Mesothelial cell of epicardium (in vitro differentiated cells): ENCODE data around the gene CSN2. TPM values are rescaled to one million over a fixed set of nuclear protein-coding genes. Genes with fewer than 3 reads are reported as not detected.

Source experiments
- DNase-seq, 2 experiments: peaks; one replicate each; pipeline ENCODE4 v3.0.0; 2021; ENCODE audit warnings: low spot score in 2 of 2; ENCODE audit not compliant: unreplicated experiment in 2 of 2
- H3K27ac Mint-ChIP-seq: 2 replicates; pipeline ENCODE4 v1.8.0; 2021; ENCODE audit warnings: mixed read lengths
- H3K27me3 Mint-ChIP-seq: 2 replicates; pipeline ENCODE4 v1.8.0; 2021; ENCODE audit warnings: low read depth, mixed read lengths
- H3K36me3 Mint-ChIP-seq: 2 replicates; pipeline ENCODE4 v1.8.0; 2021; ENCODE audit warnings: mixed read lengths
- H3K4me1 Mint-ChIP-seq: 2 replicates; pipeline ENCODE4 v1.8.0; 2021; ENCODE audit warnings: mixed read lengths
- H3K4me3 Mint-ChIP-seq: 2 replicates; pipeline ENCODE4 v1.8.0; 2021; ENCODE audit warnings: mild to moderate bottlenecking, moderate library complexity, mixed read lengths
- H3K9me3 Mint-ChIP-seq: 2 replicates; pipeline ENCODE4 v1.8.0; 2021; ENCODE audit warnings: mixed read lengths
- total RNA-seq: library from RNA; stranded (reverse); gene quantifications from 3 replicates; pipeline ENCODE4 v1.2.1, GENCODE V29; 2021
- TF ChIP-seq, protein P1 (sequence below): fragments of 200-600 bp; sonication (generic); IDR thresholded peaks from one replicate; pipeline ENCODE4 v1.5.0; 2021; ENCODE audit warnings: antibody characterized with exemption; ENCODE audit not compliant: unreplicated experiment

CSN2 gene
- total RNA-seq, 1 donor from 2014 or later = not detected

DNA sequence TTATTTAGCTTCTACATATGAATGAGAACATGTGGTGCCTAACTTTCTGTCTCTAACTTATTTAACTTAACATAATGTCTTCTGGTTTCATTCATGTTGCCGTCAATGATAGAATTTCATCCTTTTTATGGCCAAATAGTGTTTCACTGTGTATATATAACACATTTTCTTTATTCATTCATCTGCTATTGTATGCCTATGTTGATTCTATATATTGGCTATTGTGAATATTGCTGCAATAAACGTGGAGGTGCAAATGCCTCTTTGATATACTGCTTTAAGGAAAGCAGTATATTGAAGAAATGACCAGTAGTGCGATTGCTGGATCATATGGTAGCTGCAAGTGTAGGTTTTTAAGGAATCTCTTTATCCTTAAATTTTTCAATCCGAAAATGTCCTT is 44.7 kb downstream of the CSN2 start:
- DNase-seq = no peak
- H3K4me3 Mint-ChIP-seq = no peak overlapping the region
- no peak overlapping the region for H3K27ac Mint-ChIP-seq
- TF ChIP-seq, protein P1, sequence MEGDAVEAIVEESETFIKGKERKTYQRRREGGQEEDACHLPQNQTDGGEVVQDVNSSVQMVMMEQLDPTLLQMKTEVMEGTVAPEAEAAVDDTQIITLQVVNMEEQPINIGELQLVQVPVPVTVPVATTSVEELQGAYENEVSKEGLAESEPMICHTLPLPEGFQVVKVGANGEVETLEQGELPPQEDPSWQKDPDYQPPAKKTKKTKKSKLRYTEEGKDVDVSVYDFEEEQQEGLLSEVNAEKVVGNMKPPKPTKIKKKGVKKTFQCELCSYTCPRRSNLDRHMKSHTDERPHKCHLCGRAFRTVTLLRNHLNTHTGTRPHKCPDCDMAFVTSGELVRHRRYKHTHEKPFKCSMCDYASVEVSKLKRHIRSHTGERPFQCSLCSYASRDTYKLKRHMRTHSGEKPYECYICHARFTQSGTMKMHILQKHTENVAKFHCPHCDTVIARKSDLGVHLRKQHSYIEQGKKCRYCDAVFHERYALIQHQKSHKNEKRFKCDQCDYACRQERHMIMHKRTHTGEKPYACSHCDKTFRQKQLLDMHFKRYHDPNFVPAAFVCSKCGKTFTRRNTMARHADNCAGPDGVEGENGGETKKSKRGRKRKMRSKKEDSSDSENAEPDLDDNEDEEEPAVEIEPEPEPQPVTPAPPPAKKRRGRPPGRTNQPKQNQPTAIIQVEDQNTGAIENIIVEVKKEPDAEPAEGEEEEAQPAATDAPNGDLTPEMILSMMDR = no peak
- no peaks in the 10 kb centered on the region for H3K4me1 Mint-ChIP-seq
- H3K36me3 Mint-ChIP-seq = no peaks in the 10 kb centered on the region
- no peaks in the 10 kb centered on the region for H3K9me3 Mint-ChIP-seq
- peaks cover 2% of the 10 kb centered on the region for H3K27me3 Mint-ChIP-seq

DNA sequence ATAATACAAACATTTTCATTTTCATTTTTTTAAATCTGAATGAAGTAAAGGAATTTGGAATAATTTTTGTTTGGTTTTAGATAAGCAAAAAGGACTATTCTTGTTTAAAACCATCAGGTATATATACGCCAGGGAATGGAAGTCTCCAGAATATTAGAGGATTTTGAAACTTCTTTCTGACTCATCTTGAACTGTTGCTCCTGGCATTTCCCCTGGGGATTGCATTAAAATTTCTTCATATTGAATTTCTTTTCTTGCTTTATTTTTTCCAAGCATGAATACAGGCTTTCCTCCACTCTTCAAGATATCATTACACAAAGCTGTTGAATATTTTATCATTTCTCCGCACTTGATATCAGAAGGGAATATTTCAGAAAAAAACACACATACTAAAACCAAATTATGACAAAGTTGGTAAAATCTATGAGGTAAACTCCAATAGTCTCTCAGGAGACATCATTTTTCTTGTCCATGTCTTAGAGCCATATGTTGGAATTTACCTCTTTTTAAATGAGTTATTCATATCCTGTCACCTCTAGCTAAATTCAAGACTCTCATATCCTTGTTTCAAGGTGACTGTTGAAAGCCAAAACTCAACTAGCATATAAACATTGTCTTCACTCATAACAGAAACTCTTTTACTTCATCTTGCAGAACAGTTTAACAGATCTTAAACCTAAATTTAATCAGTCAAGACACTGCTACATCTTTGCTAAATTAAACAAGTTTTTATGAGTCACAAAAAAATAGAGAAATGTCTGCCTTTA is 55.3 kb downstream of the CSN2 start:
- no peak overlapping the region for H3K27ac Mint-ChIP-seq
- H3K36me3 Mint-ChIP-seq = no peaks in the 10 kb centered on the region
- peaks cover 4% of the 10 kb centered on the region for H3K27me3 Mint-ChIP-seq
- DNase-seq = no peak
- peaks cover 14% of the 10 kb centered on the region for H3K4me1 Mint-ChIP-seq
- peaks cover under 1% of the 10 kb centered on the region for H3K9me3 Mint-ChIP-seq
- H3K4me3 Mint-ChIP-seq = no peak overlapping the region
- TF ChIP-seq, protein P1 = no peak

DNA sequence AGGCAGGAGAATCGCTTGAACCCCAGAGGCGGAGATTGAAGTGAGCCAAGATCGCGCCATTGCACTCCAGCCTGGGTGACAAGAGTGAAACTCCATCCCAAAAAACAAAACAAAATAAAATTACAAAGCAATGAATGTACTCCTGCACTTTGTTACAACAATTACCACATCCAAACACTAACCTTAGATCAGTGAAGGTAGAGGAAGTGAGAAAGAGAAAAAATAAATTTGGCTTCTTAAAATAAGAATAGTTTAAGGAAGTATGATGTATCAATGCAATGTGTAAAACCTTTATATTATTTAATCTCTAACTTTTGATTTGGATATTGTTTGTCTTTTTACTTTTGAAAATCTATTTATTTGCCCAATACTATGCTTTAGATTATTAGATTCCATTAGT is 56.3 kb downstream of the CSN2 start:
- H3K27ac Mint-ChIP-seq = no peak overlapping the region
- peaks cover 14% of the 10 kb centered on the region for H3K4me1 Mint-ChIP-seq
- no peak for DNase-seq
- no peak overlapping the region for H3K4me3 Mint-ChIP-seq
- H3K27me3 Mint-ChIP-seq = peaks cover 4% of the 10 kb centered on the region
- TF ChIP-seq, protein P1 = no peak
- H3K9me3 Mint-ChIP-seq = peaks cover 11% of the 10 kb centered on the region
- peaks cover 1% of the 10 kb centered on the region for H3K36me3 Mint-ChIP-seq

DNA sequence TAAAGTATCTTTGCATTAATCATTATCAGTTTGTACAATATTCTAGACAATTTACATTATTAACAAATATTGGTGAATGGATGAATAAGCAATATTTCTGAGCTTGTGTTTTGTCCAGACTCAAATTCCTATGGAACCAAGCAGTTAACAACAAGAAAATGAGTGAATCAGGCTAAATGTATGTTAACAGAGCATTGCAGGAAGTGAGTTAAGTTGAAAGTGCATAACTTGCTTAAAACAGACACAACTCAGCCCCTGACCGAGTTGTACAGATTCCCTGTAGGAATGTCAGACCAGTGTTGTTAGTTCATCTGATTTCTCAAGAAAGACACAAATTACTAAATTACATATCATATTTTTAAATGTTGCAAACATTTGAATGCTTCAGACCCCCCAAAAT is 58.4 kb downstream of the CSN2 start:
- TF ChIP-seq, protein P1 = no peak
- Mint-ChIP-seq H3K4me3 (no peak overlapping the region), H3K27me3 (peaks cover 6% of the 10 kb centered on the region), H3K9me3 (peaks cover 17% of the 10 kb centered on the region), H3K36me3 (peaks cover 1% of the 10 kb centered on the region), H3K27ac (no peak overlapping the region), H3K4me1 (peaks cover 5% of the 10 kb centered on the region)
- no peak for DNase-seq

Other genes starting within 250 kb of the CSN2 start
- 0.34 to 0.51 TPM (median 0.38 TPM) in 3 replicates for gene SULT1B1, start 205.1 kb downstream of the CSN2 start, total RNA-seq
- gene SULT1E1, start 105.6 kb downstream of the CSN2 start, total RNA-seq = 118 to 122 TPM (median 121 TPM) in 3 replicates
- not detected in 3 replicates for gene CSN1S1, start 34.7 kb downstream of the CSN2 start, total RNA-seq
- not detected in 3 replicates for gene STATH, start 30.2 kb upstream of the CSN2 start, total RNA-seq
- gene HTN3, start 62.7 kb upstream of the CSN2 start, total RNA-seq = not detected in 3 replicates
- not detected in 3 replicates for gene HTN1, start 84.7 kb upstream of the CSN2 start, total RNA-seq
- not detected in 3 replicates for gene PRR27, start 188.5 kb upstream of the CSN2 start, total RNA-seq
- gene ODAM, start 230.0 kb upstream of the CSN2 start, total RNA-seq = 2.8 to 3.2 TPM (median 3.1 TPM) in 3 replicates